B cell (primary cell): ENCODE data around the gene SLC38A1. TPM values are rescaled to one million over a fixed set of nuclear protein-coding genes. Genes with fewer than 3 reads are reported as not detected.

Source experiments
- ATAC-seq: fragments of 200-7000 bp; cut with Tn5 transposase; one replicate; pipeline ENCODE4 v1.10.0; 2021; ENCODE audit warnings: low read depth, mild to moderate bottlenecking, moderate number of reproducible peaks, moderate library complexity
- CTCF ChIA-PET: fragments of 350-600 bp; sonication (Branson Sonifier 250); formaldehyde crosslinking; loops from one replicate; lab custom pipeline; 2021; ENCODE audit warnings: antibody characterized with exemption, inconsistent platforms; lab: Charles Lee
- POLR2A ChIA-PET: fragments of 350-600 bp; sonication (Branson Sonifier 250); formaldehyde crosslinking; loops from one replicate; lab custom pipeline; 2021; ENCODE audit warnings: antibody characterized with exemption; lab: Charles Lee
- DNase-seq: peaks from one replicate; pipeline ENCODE4 v3.0.0; 2013
- H2AFZ ChIP-seq: 2 replicates; pipeline ENCODE4 v1.6.1; 2012; ENCODE audit warnings: mild to moderate bottlenecking, low read depth, low read length; ENCODE audit not compliant: insufficient read depth, poor library complexity, severe bottlenecking
- H3K27ac ChIP-seq, 2 donors: 1 replicate in 1 of 2; 2 replicates in 1 of 2; pipeline ENCODE4 v1.5.1; 2012 to 2013; ENCODE audit warnings: low read length in 2 of 2, mild to moderate bottlenecking in 2 of 2, moderate library complexity in 1 of 2
- H3K27me3 ChIP-seq, 4 experiments: fragments of 200-600 bp in 1 of 4; sonication (generic) in 1 of 4; replicated peaks in 1 of 4; 1 replicate in 2 of 4; 2 replicates in 2 of 4; pipeline versions ENCODE4 v1.6.1 to v1.7.0; 2013 to 2016; ENCODE audit warnings: low read length in 3 of 4, mild to moderate bottlenecking in 2 of 4, mixed read lengths in 1 of 4, moderate library complexity in 1 of 4; ENCODE audit not compliant: insufficient read depth in 4 of 4, control insufficient read depth in 3 of 4; ENCODE audit errors: control extremely low read depth in 1 of 4
- H3K36me3 ChIP-seq, 2 experiments: replicated peaks in 1 of 2; 1 replicate in 1 of 2; 2 replicates in 1 of 2; pipeline versions ENCODE4 v1.6.1 to v1.7.1; 2013; ENCODE audit warnings: low read length in 1 of 2; ENCODE audit not compliant: insufficient read depth in 2 of 2, control insufficient read depth in 1 of 2; ENCODE audit errors: control extremely low read depth in 1 of 2, extremely low read depth in 1 of 2
- H3K4me1 ChIP-seq, 2 donors: fragments of 200-600 bp in 1 of 2; sonication (generic) in 1 of 2; 1 replicate in 1 of 2; 2 replicates in 1 of 2; pipeline versions ENCODE4 v1.5.1 to v1.6.1; 2013 to 2017; ENCODE audit warnings: low read length in 2 of 2; ENCODE audit not compliant: control insufficient read depth in 2 of 2, insufficient read depth in 2 of 2
- H3K4me2 ChIP-seq: replicated peaks from 2 replicates; pipeline ENCODE3; 2012; ENCODE audit warnings: mild to moderate bottlenecking, low read depth, low read length; ENCODE audit not compliant: poor library complexity, severe bottlenecking
- H3K4me3 ChIP-seq, 5 experiments: fragments of 200-600 bp in 1 of 5; sonication (generic) in 1 of 5; 1 replicate in 3 of 5; 2 replicates in 2 of 5; pipeline versions ENCODE4 v1.5.1 to v1.7.0; 2011 to 2016; ENCODE audit warnings: low read length in 4 of 5, mild to moderate bottlenecking in 4 of 5, low read depth in 2 of 5, control low read depth in 1 of 5, moderate library complexity in 1 of 5; ENCODE audit not compliant: insufficient read depth in 1 of 5; ENCODE audit errors: control extremely low read depth in 1 of 5, extremely low read depth in 1 of 5
- H3K79me2 ChIP-seq: fragments of 200-600 bp; sonication (generic); one replicate; pipeline ENCODE4 v1.6.0; 2016; ENCODE audit warnings: low read length; ENCODE audit not compliant: control insufficient read depth, insufficient read depth
- H3K9ac ChIP-seq: fragments of 200-600 bp; sonication (generic); 2 replicates; pipeline ENCODE4 v1.6.1; 2017; ENCODE audit warnings: mild to moderate bottlenecking, low read length, moderate library complexity
- H3K9me3 ChIP-seq, 3 donors: one replicate each; pipeline versions ENCODE4 v1.6.1 to v1.7.1; 2013; ENCODE audit warnings: low read length in 2 of 3; ENCODE audit not compliant: control insufficient read depth in 2 of 3, insufficient read depth in 1 of 3; ENCODE audit errors: control extremely low read depth in 1 of 3
- H4K20me1 ChIP-seq: 2 replicates; pipeline ENCODE4 v1.6.0; 2012; ENCODE audit warnings: mild to moderate bottlenecking, low read length; ENCODE audit not compliant: insufficient read depth, control insufficient read depth, poor library complexity, severe bottlenecking
- H3K27ac Mint-ChIP-seq: one replicate; pipeline ENCODE4 v1.8.0; 2021; ENCODE audit warnings: mixed read lengths
- H3K27me3 Mint-ChIP-seq: one replicate; pipeline ENCODE4 v1.8.0; 2021; ENCODE audit warnings: mixed read lengths
- H3K4me1 Mint-ChIP-seq: one replicate; pipeline ENCODE4 v1.8.0; 2021; ENCODE audit warnings: mixed read lengths
- H3K4me3 Mint-ChIP-seq: one replicate; pipeline ENCODE4 v1.8.0; 2021; ENCODE audit warnings: mixed read lengths
- H3K9me3 Mint-ChIP-seq: one replicate; pipeline ENCODE4 v1.8.0; 2022; ENCODE audit warnings: mixed read lengths; ENCODE audit not compliant: insufficient read depth
- EZH2 ChIP-seq: IDR thresholded peaks from 2 replicates; pipeline ENCODE4 v1.6.1; 2012; ENCODE audit warnings: borderline replicate concordance, low read depth, mild to moderate bottlenecking, moderate library complexity, low read length; ENCODE audit not compliant: insufficient read depth, poor library complexity, severe bottlenecking
- WGBS: methylation state at CpG from one replicate; pipeline ENCODE4 v1.1.5; 2013; ENCODE audit warnings: missing lambda C conversion rate; ENCODE audit not compliant: insufficient coverage; 5-methylcytosine and 5-hydroxymethylcytosine counted together
- intact Hi-C: fragments of 100-400 bp; cut with micrococcal nuclease; formaldehyde crosslinking; loops from one replicate; pipeline ENCODE4 v1.10.0; 2022
- polyA plus RNA-seq: library from polyadenylated mRNA; depleted of rRNA; stranded (reverse); fragments of >200 nt; gene quantifications from 2 replicates; pipeline ENCODE4 v1.2.3, GENCODE V29; 2012
- total RNA-seq, 2 donors: library from RNA; stranded (reverse); fragments of 120-200 nt in 1 of 2; gene quantifications; 1 replicate in 1 of 2; 2 replicates in 1 of 2; pipeline versions ENCODE4 v1.2.3 to v1.2.4, GENCODE V29; 2013 to 2022
- TF ChIP-seq, protein P1 (sequence below): fragments of 200-600 bp; IDR thresholded peaks from one replicate; pipeline ENCODE4 v1.8.0; 2022; ENCODE audit warnings: antibody characterized with exemption, mild to moderate bottlenecking

SLC38A1 gene
- total and polyA plus RNA-seq, 2 donors (not counting 1 experiment from before 2014, with no cell fraction given), result 38.1 to 205 TPM

DNA sequence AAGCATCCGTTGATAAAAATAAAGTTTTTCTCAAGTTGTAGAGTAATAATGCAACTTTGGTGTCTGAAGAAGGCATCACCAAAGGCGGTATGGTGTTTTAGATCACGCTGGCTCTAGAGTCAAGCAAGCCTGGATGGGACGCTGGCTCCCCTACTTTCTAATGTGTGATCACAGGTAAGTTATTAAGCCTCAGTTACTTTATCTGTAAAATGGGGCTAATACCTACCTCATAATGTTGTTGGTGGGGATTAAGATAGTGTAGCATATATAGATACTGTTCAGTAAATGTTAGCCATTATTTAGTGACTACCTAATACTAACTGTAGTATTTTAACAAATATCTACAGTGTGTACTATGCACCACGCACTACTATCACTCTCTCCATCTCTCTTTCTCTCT, 45.8 kb downstream of the SLC38A1 start:
- ChIA-PET CTCF (no interaction called here), POLR2A (interaction anchor here (1.4 kb wide), 1 partner anchor 43 kb away, joined by 3 read pairs; no protein-coding TSS in a partner anchor)
- TF ChIP-seq, protein P1, sequence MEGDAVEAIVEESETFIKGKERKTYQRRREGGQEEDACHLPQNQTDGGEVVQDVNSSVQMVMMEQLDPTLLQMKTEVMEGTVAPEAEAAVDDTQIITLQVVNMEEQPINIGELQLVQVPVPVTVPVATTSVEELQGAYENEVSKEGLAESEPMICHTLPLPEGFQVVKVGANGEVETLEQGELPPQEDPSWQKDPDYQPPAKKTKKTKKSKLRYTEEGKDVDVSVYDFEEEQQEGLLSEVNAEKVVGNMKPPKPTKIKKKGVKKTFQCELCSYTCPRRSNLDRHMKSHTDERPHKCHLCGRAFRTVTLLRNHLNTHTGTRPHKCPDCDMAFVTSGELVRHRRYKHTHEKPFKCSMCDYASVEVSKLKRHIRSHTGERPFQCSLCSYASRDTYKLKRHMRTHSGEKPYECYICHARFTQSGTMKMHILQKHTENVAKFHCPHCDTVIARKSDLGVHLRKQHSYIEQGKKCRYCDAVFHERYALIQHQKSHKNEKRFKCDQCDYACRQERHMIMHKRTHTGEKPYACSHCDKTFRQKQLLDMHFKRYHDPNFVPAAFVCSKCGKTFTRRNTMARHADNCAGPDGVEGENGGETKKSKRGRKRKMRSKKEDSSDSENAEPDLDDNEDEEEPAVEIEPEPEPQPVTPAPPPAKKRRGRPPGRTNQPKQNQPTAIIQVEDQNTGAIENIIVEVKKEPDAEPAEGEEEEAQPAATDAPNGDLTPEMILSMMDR, result no peak
- TF ChIP-seq EZH2, result no peak
- ATAC-seq, result no peak
- peak overlapping the region; percentile 11 to 69 for H3K27ac ChIP-seq
- H3K9me3 ChIP-seq, result no peaks in the 10 kb centered on the region
- H2AFZ ChIP-seq, result no peak overlapping the region
- H3K27me3 Mint-ChIP-seq, result no peaks in the 10 kb centered on the region
- no peaks in the 10 kb centered on the region for H4K20me1 ChIP-seq
- H3K4me3 Mint-ChIP-seq, result no peak overlapping the region
- no peak overlapping the region for H3K4me2 ChIP-seq
- peaks cover 93% of the 10 kb centered on the region for H3K79me2 ChIP-seq
- H3K9me3 Mint-ChIP-seq, result no peaks in the 10 kb centered on the region
- no peaks in the 10 kb centered on the region for H3K27me3 ChIP-seq
- peak overlapping the region; percentile 60 for H3K27ac Mint-ChIP-seq
- H3K4me1 ChIP-seq, result peaks cover 74 to 81% of the 10 kb centered on the region in 2 donors
- no peak overlapping the region for H3K4me3 ChIP-seq
- H3K4me1 Mint-ChIP-seq, result peaks cover 83% of the 10 kb centered on the region
- WGBS, result 76% methylated on average over 2 of the region's 5 CpGs
- no peak for DNase-seq
- H3K36me3 ChIP-seq, result peaks cover 26 to 50% of the 10 kb centered on the region in 2 experiments
- no peak overlapping the region for H3K9ac ChIP-seq
- intact Hi-C loops, result no loop called here

DNA sequence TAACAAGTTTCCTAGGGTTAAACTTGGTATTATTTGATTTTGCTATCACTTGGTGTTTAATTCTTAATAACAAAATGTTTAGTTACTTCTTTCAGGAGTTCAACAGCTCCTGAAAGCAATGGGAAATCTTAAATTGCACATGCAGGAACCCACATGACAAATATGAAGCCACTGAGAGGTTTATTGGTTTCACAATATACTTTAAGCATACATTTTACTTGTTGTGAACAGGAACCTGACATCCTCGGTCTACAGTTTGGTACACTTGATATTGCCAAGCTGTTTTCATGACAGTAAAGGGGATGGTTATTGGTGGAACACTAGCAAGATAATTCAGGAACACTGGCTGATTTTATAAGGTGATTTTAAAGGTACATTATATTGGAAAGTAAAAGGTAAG, 46.2 kb downstream of the SLC38A1 start:
- Histone ChIP-seq H3K4me2 (peak overlapping the region; percentile 27), H4K20me1 (no peaks in the 10 kb centered on the region), H2AFZ (no peak overlapping the region), H3K4me1 (peaks cover 73 to 80% of the 10 kb centered on the region in 2 donors), H3K9me3 (no peaks in the 10 kb centered on the region), H3K4me3 (no peak overlapping the region), H3K27ac (peak overlapping the region; percentile 11 to 69), H3K79me2 (peaks cover 90% of the 10 kb centered on the region), H3K36me3 (peaks cover 26 to 50% of the 10 kb centered on the region in 2 experiments), H3K27me3 (no peaks in the 10 kb centered on the region), H3K9ac (no peak overlapping the region)
- peak overlapping the region; percentile 30 for H3K4me3 Mint-ChIP-seq
- no peak for TF ChIP-seq EZH2
- TF ChIP-seq, protein P1, result no peak
- ChIA-PET POLR2A (interaction anchor here (1.4 kb wide), 1 partner anchor 44 kb away, joined by 3 read pairs; no protein-coding TSS in a partner anchor), CTCF (no interaction called here)
- H3K4me1 Mint-ChIP-seq, result peaks cover 83% of the 10 kb centered on the region
- DNase-seq, result no peak
- no CpG with 5 or more reads among the region's 1 CpG for WGBS
- no peak for ATAC-seq
- no peaks in the 10 kb centered on the region for H3K9me3 Mint-ChIP-seq
- peak overlapping the region; percentile 86 for H3K27ac Mint-ChIP-seq
- intact Hi-C loops, result no loop called here
- no peaks in the 10 kb centered on the region for H3K27me3 Mint-ChIP-seq
